Inflammatory macrophage treated with lipopolysaccharide for 4 hours (primary cell): Measurements from ENCODE around the gene ZC3H7B.
"Not testable (repeated sequence)": the region's sequence is repeated elsewhere in the genome, so short reads cannot be mapped to it uniquely, and the experiment has no call there.

Experiments
- DNase-seq: peaks from one replicate; pipeline ENCODE4 v3.0.0-alpha.2; 2020

Gene ZC3H7B

GRCh38 chr22:41387341-41387740 lies 86.0 kb downstream of the ZC3H7B start:
- DNase-seq, result no peak

- DNase-seq, result no peak
Observed at GRCh38 chr22:41394012-41394356, 92.7 kb downstream of the ZC3H7B start.

GRCh38 chr22:41395531-41396240 lies 94.4 kb downstream of the ZC3H7B start:
- no peak for DNase-seq

- DNase-seq, result no peak
Observed at GRCh38 chr22:41397143-41397811, 96.0 kb downstream of the ZC3H7B start.

- no peak for DNase-seq
Observed at GRCh38 chr22:41398921-41399320, 97.6 kb downstream of the ZC3H7B start.

- no peak for DNase-seq
Observed at GRCh38 chr22:41401781-41402648, 100.7 kb downstream of the ZC3H7B start.

DNA sequence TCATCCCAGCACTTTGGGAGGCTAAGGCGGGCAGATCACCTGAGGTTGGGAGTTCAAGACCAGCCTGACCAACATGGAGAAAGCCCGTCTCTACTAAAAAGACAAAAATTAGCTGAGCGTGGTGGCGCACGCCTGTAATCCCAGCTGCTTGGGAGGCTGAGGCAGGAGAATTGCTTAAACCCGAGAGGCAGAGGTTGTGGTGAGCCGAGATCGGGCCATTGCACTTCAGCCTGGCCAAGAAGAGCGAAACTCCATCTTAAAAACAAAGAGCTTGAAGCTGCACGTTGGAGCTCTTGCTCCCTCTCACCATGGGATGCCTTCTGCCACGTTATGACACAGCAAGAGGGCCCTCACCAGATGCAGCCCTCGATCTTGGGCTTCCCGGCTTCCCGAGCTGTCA lies 101.5 kb downstream of the ZC3H7B start:
- not testable (repeated sequence) for DNase-seq

DNA sequence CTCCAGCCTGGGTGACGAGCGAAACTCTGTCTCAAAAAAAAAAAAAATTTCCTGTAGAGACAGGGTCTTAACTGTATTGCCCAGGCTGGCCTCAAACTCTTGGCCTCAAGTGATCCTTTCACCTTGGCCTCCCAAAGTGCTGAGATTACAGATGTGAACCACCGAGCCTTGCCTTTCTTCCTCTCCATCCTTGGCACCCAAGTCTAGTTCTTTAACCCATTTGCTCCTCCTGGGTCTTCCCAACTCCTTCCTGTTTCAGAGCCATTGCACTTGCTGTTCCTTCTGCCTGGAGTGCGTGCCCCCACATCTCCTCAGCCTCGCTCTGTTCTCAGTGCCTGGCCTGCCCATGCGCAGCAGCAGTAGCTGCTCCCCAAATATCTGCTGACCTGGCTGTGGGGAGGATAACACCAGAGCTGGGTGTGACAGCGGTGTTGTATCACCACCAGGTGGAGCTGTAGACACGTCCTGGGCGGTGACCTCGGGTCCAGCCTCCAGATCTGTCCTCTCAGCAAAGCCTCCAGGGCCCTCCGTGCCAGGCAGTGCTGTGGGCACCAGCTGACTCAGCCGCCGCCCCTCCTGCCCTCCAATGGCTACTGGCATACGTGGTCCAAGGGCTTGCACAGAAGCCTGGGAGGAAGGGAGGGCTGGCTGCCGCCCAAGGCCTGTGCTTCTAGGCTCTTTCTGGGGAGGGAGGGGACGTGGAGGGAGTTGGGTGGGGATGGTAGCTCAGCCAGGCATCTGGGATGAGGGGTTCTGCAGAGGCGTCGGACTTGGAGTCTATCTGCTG lies 102.4 kb downstream of the ZC3H7B start:
- DNase-seq, result peak; percentile 86

- no peak for DNase-seq
Observed at GRCh38 chr22:41405588-41405987, 104.3 kb downstream of the ZC3H7B start.

DNA sequence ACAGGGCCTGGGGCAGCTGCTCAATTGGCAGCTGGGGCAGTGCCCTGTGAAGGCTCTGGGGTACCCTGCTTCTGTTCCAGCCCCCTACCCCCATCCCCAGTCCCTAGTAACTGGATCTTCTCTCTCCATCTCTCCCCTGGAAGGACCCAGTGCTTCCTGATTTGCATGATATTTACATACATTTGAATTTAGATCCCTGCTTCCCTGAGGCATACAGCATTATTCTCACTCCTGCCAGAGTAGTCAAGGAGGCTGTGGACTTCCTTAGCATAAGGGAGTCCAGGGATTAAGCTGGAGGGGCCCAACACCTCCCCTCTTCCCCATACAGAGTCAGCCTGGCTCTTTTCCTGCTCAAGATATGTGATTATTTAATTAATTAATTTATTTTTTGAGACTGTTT lies 105.1 kb downstream of the ZC3H7B start:
- DNase-seq, result no peak

- DNase-seq, result no peak
Observed at GRCh38 chr22:41407433-41407832, 106.1 kb downstream of the ZC3H7B start.

DNA sequence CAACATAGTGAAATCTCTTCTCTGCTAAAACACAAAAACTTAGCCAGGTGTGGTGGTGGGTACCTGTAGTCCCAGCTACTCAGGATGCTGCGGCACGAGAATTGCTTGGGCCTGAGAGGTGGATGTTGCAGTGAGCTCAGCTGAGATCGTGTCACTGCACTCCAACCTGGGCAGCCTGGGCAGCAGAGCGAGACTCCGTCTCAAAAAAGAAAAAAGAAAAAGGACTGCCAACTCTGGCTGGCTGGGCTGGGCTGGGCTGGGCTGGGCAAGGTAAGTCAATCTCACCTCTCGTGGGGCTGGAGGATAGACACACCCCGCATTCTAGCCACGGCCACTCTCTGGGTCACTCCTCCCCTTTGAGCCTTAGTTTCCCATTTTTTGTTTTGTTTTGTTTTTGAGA lies 107.3 kb downstream of the ZC3H7B start:
- DNase-seq, result no peak
